ENCODE measurements around the gene OR52N1. TPM values are rescaled to one million over a fixed set of nuclear protein-coding genes. Genes with fewer than 3 reads are reported as not detected.
A peak's percentile ranks its signal among the peaks of the same experiment; 100 is the strongest.

OR52N1 gene
- polyA plus RNA-seq, 3 donors: not detected

- H3K9ac ChIP-seq (ENCODE audit: insufficient read depth, low read length, poor library complexity, severe bottlenecking): peak within 1 kb of the TSS; percentile 69
- peak within 1 kb of the TSS; percentile 97 to 98 for H3K4me3 Mint-ChIP-seq
- peak within 1 kb of the TSS; percentile 30 to 88 (median 59) for H3K27ac Mint-ChIP-seq
- H3K4me1 Mint-ChIP-seq: peaks cover 16% of the 10 kb centered on the region
- WGBS (ENCODE audit: insufficient coverage): 3% methylated on average over 21 of the region's 24 CpGs
- peaks cover 6 to 10% (median 9%) of the 10 kb centered on the region in 7 donors for H3K9me3 Mint-ChIP-seq
- no peaks in the 10 kb centered on the region for H3K79me2 ChIP-seq (ENCODE audit: insufficient read depth, low read length)
- peak within 1 kb of the TSS; percentile 73 to 98 (median 87) for H3K4me3 ChIP-seq (replicated peaks in 1 of 3; ENCODE audit: low read depth in 2 of 3, low read length in 3 of 3)
- intact Hi-C loops (cut with micrococcal nuclease): loop anchor here (1.0 to 10.0 kb wide), 4 partner anchors 204 to 684 kb away; no protein-coding TSS in a partner anchor
- no peaks in the 10 kb centered on the region for H4K20me1 ChIP-seq (ENCODE audit: insufficient read depth, low read length)
- no peaks in the 10 kb centered on the region for H3K36me3 ChIP-seq (replicated peaks in 1 of 2; ENCODE audit: control insufficient read depth in 1 of 2, insufficient read depth in 2 of 2, low read length in 2 of 2)
- peaks cover 0 to 5% (median 2%) of the 10 kb centered on the region in 3 donors for H3K27me3 Mint-ChIP-seq (ENCODE audit: low read depth in 3 of 3)
- peak; percentile 87 for TF ChIP-seq CTCF (IDR thresholded peaks at IDR 0.05)
- H3K9me3 ChIP-seq (replicated peaks in 1 of 2; ENCODE audit: control insufficient read depth in 1 of 2, insufficient read depth in 1 of 2, low read length in 2 of 2): peaks cover 4 to 6% of the 10 kb centered on the region in 2 donors
- peak within 1 kb of the TSS; percentile 2 to 77 for H3K27ac ChIP-seq (ENCODE audit: low read depth in 1 of 2, low read length in 2 of 2)
- H3K4me1 ChIP-seq (ENCODE audit: control insufficient read depth in 1 of 2, insufficient read depth in 2 of 2, low read length in 2 of 2): peaks cover 7 to 15% of the 10 kb centered on the region in 2 donors
- peak within 1 kb of the TSS; percentile 92 for H3K4me2 ChIP-seq (replicated peaks; ENCODE audit: extremely low read depth, low read length, poor library complexity, severe bottlenecking)
- peak; percentile 71 to 83 (median 80) for DNase-seq
- no peaks in the 10 kb centered on the region for H3K27me3 ChIP-seq (ENCODE audit: control insufficient read depth in 2 of 2, insufficient read depth in 2 of 2, low read length in 2 of 2)
- no peaks in the 10 kb centered on the region for H3K36me3 Mint-ChIP-seq
- peak within 1 kb of the TSS; percentile 90 for H2AFZ ChIP-seq (ENCODE audit: insufficient read depth, low read depth, low read length, poor library complexity, severe bottlenecking)
These were observed 17.5 kb upstream of the OR52N1 start, which contains the start of gene OR52N2 for GRCh38 chr11:5808500-5809121. TSS of gene OR52N2 (plus strand) at chr11:5808924. CDS start at chr11:5820336, 11,412 bp downstream.

GRCh38 chr11:5807580-5807979 lies 16.5 kb upstream of the OR52N1 start:
- no peak for DNase-seq
- Mint-ChIP-seq H3K36me3 (no peaks in the 10 kb centered on the region), H3K27ac (no peak overlapping the region), H3K4me1 (peaks cover 14% of the 10 kb centered on the region), H3K4me3 (no peak overlapping the region), H3K27me3 (ENCODE audit: low read depth in 3 of 3) (peaks cover 0 to 5% (median 2%) of the 10 kb centered on the region in 3 donors), H3K9me3 (peaks cover 9 to 16% (median 13%) of the 10 kb centered on the region in 7 donors)
- H3K9me3 ChIP-seq (replicated peaks in 1 of 2; ENCODE audit: control insufficient read depth in 1 of 2, insufficient read depth in 1 of 2, low read length in 2 of 2): peaks cover 4 to 6% of the 10 kb centered on the region in 2 donors
- H3K27ac ChIP-seq (ENCODE audit: low read depth in 1 of 2, low read length in 2 of 2): no peak overlapping the region
- WGBS (ENCODE audit: insufficient coverage): 65% methylated on average over 9 of the region's 10 CpGs
- H3K36me3 ChIP-seq (replicated peaks in 1 of 2; ENCODE audit: control insufficient read depth in 1 of 2, insufficient read depth in 2 of 2, low read length in 2 of 2): no peaks in the 10 kb centered on the region
- intact Hi-C loops (cut with micrococcal nuclease): loop anchor here (5.0 to 10.0 kb wide), 3 partner anchors 203 to 683 kb away; no protein-coding TSS in a partner anchor
- no peaks in the 10 kb centered on the region for H3K27me3 ChIP-seq (ENCODE audit: control insufficient read depth in 2 of 2, insufficient read depth in 2 of 2, low read length in 2 of 2)
- peak overlapping the region; percentile 49 for H2AFZ ChIP-seq (ENCODE audit: insufficient read depth, low read depth, low read length, poor library complexity, severe bottlenecking)
- peaks cover 7 to 12% of the 10 kb centered on the region in 2 donors for H3K4me1 ChIP-seq (ENCODE audit: control insufficient read depth in 1 of 2, insufficient read depth in 2 of 2, low read length in 2 of 2)
- H3K4me2 ChIP-seq (replicated peaks; ENCODE audit: extremely low read depth, low read length, poor library complexity, severe bottlenecking): no peak overlapping the region
- TF ChIP-seq CTCF (IDR thresholded peaks at IDR 0.05): no peak
- H3K9ac ChIP-seq (ENCODE audit: insufficient read depth, low read length, poor library complexity, severe bottlenecking): no peak overlapping the region
- no peak overlapping the region for H3K4me3 ChIP-seq (replicated peaks in 1 of 3; ENCODE audit: low read depth in 2 of 3, low read length in 3 of 3)
- H4K20me1 ChIP-seq (ENCODE audit: insufficient read depth, low read length): no peaks in the 10 kb centered on the region
- no peaks in the 10 kb centered on the region for H3K79me2 ChIP-seq (ENCODE audit: insufficient read depth, low read length)
